D721Med (cell line): Measurements from ENCODE around the gene ILKAP.

Experiments used
- DNase-seq: peaks from one replicate; pipeline ENCODE4 v3.0.0; 2011; ENCODE audit warnings: low spot score; ENCODE audit not compliant: insufficient read length
- FAIRE-seq: peaks from 2 replicates; lab custom pipeline; 2011; peaks lifted over from hg19 to GRCh38; lab: Jason Lieb, UNC
- TF ChIP-seq, protein P1 (sequence below): IDR thresholded peaks from 2 replicates; pipeline ENCODE4 v1.5.1; 2012; ENCODE audit warnings: mild to moderate bottlenecking, control low read depth; ENCODE audit not compliant: insufficient read depth; ENCODE audit errors: missing control alignments

The ILKAP gene

GRCh38 chr2:238235856-238236255, 32.4 kb upstream of the ILKAP start:
- TF ChIP-seq, protein P1, sequence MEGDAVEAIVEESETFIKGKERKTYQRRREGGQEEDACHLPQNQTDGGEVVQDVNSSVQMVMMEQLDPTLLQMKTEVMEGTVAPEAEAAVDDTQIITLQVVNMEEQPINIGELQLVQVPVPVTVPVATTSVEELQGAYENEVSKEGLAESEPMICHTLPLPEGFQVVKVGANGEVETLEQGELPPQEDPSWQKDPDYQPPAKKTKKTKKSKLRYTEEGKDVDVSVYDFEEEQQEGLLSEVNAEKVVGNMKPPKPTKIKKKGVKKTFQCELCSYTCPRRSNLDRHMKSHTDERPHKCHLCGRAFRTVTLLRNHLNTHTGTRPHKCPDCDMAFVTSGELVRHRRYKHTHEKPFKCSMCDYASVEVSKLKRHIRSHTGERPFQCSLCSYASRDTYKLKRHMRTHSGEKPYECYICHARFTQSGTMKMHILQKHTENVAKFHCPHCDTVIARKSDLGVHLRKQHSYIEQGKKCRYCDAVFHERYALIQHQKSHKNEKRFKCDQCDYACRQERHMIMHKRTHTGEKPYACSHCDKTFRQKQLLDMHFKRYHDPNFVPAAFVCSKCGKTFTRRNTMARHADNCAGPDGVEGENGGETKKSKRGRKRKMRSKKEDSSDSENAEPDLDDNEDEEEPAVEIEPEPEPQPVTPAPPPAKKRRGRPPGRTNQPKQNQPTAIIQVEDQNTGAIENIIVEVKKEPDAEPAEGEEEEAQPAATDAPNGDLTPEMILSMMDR = no peak
- DNase-seq = no peak
- no peak for FAIRE-seq

DNA sequence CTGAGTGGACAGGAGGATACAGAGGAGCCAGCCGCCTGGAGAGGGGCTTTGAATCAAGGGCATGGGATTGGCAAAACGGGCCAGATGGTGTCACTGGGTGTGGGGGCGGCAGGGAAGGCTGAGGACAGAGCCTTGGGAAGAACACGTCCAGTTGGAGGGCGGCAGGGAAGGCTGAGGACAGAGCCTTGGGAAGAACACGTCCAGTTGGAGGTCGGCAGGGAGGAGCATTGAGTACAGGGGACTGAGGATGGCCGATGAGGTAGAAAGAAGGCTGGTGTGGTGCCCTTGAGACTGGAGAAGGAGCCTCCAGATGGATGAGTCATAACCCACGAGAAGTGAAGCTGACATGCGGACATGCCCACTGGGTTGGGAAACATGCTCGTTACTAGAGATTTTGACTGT, 31.8 kb upstream of the ILKAP start:
- TF ChIP-seq, protein P1 = no peak
- FAIRE-seq (no peak), DNase-seq (peak; percentile 8)

DNA sequence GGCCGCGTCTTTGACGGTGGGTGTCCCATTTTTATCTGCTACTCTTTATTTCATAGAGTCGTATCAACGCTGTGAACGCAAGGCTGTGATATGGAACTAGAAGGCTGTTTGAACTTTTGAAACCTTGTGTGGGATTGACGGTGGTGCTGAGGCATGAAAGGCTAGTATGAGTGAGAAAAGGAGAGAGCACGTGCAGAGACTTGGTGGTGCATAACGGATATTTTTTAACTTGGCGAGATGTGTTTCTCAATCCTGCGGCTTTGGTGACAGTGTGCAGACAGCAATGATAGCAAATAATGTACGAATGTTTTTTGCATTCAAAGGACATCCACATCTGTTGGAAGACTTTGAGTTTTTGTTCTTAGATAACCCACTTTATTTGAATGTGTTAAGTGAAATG, 30.1 kb upstream of the ILKAP start:
- FAIRE-seq (no peak), DNase-seq (no peak)
- TF ChIP-seq, protein P1 = no peak

DNA sequence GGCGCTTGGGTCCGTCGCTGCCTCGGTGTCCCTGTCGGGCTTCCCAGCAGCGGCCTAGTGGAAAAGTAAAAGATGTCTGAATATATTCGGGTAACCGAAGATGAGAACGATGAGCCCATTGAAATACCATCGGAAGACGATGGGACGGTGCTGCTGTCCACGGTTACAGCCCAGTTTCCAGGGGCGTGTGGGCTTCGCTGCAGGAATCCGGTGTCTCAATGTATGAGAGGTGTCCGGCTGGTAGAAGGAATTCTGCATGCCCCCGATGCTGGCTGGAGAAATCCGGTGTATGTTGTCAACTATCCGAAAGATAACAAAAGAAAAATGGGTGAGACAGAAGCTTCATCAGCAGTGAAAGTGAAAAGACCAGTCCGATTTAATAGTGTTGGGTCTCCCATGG, 28.3 kb upstream of the ILKAP start:
- DNase-seq (peak; percentile 11), FAIRE-seq (no peak)
- TF ChIP-seq, protein P1 = no peak

GRCh38 chr2:238231251-238231793, 27.8 kb upstream of the ILKAP start:
- peak; percentile 5 for DNase-seq
- TF ChIP-seq, protein P1 = no peak
- FAIRE-seq = no peak

- no peak for FAIRE-seq
Measured at GRCh38 chr2:238230699-238231098, 27.2 kb upstream of the ILKAP start.

GRCh38 chr2:238228700-238229099, 25.2 kb upstream of the ILKAP start:
- FAIRE-seq = no peak
- TF ChIP-seq, protein P1 = no peak
- no peak for DNase-seq

More at GRCh38 chr2:238230699-238231098, 27.2 kb upstream of the ILKAP start:
- DNase-seq = no peak
- TF ChIP-seq, protein P1 = no peak
